MCF 10A (cell line): ENCODE results near the gene TAAR9. TPM values are rescaled to one million over a fixed set of nuclear protein-coding genes. Genes with fewer than 3 reads are reported as not detected.
"Not testable (repeated sequence)": the region's sequence is repeated elsewhere in the genome, so short reads cannot be mapped to it uniquely, and the experiment has no call there.

ENCODE experiments used
- BruUV-seq: library from RNA; stranded (reverse); fragments of 400-500 nt; replicated peaks from 2 replicates; lab custom pipeline; 2021; lab: Mats Ljungman, UMichigan
- CTCF ChIA-PET: fragments of 300-600 bp; sonication (Branson Sonifier 250); formaldehyde crosslinking; extraction: SDS; loops from one replicate; lab custom pipeline; 2021; ENCODE audit warnings: antibody characterized with exemption, inconsistent platforms; lab: Yijun Ruan, JAX
- POLR2A ChIA-PET: fragments of 300-600, 350-650 bp; sonication (Branson Sonifier 250); formaldehyde crosslinking; extraction: SDS; loops from one replicate; lab custom pipeline; 2020; ENCODE audit warnings: antibody characterized with exemption, inconsistent platforms; lab: Yijun Ruan, JAX
- DNase-seq: peaks from one replicate; pipeline ENCODE4 v3.0.0-alpha.2; 2018; ENCODE audit not compliant: unreplicated experiment
- H3K27ac Mint-ChIP-seq: one replicate; pipeline ENCODE4 v1.8.0; 2022; ENCODE audit warnings: mild to moderate bottlenecking, low read depth, mixed read lengths; ENCODE audit not compliant: unreplicated experiment
- H3K27me3 Mint-ChIP-seq: one replicate; pipeline ENCODE4 v1.8.0; 2022; ENCODE audit warnings: mixed read lengths; ENCODE audit not compliant: insufficient read depth, unreplicated experiment
- H3K36me3 Mint-ChIP-seq: one replicate; pipeline ENCODE4 v1.8.0; 2022; ENCODE audit warnings: mild to moderate bottlenecking, moderate library complexity, mixed read lengths; ENCODE audit not compliant: insufficient read depth, unreplicated experiment
- H3K4me1 Mint-ChIP-seq: one replicate; pipeline ENCODE4 v1.8.0; 2022; ENCODE audit warnings: mixed read lengths; ENCODE audit not compliant: insufficient read depth, unreplicated experiment
- H3K4me3 Mint-ChIP-seq: one replicate; pipeline ENCODE4 v1.8.0; 2022; ENCODE audit warnings: mild to moderate bottlenecking, moderate library complexity, mixed read lengths; ENCODE audit not compliant: unreplicated experiment
- H3K9me3 Mint-ChIP-seq: one replicate; pipeline ENCODE4 v1.8.0; 2022; ENCODE audit warnings: mixed read lengths; ENCODE audit not compliant: unreplicated experiment
- intact Hi-C: fragments of 100-400 bp; cut with micrococcal nuclease; formaldehyde crosslinking; loops from 2 replicates; pipeline ENCODE4 v1.14.1; 2022
- total RNA-seq: library from RNA; stranded (reverse); gene quantifications from 2 replicates; pipeline ENCODE4 v1.2.3, GENCODE V29; 2022
- TF ChIP-seq, protein P1 (sequence below): fragments of 200-600 bp; IDR thresholded peaks from one replicate; pipeline ENCODE4 v1.8.0; 2022; ENCODE audit warnings: antibody characterized with exemption, mild to moderate bottlenecking; ENCODE audit not compliant: unreplicated experiment

TAAR9 gene
- total RNA-seq, 1 experiment from 2014 or later, result not detected

DNA sequence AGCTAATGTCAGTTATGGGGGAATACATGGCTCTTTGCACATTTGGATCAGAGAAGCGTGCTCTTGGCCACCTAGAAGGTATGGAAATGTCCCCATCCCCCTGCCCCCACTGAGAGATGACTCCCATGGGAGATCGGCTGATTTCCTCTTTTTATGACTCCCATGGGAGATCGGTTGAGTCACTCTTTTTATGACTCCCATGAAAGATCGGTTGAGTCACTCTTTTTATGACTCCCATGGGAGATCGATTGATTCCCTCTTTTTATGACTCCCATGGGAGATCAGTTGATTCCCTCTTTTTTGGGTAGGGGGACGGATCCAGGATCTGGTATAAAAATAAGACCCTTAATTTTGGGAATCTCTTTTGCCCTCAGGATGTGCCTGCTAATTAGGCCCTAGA is 10.3 kb upstream of the TAAR9 start:
- POLR2A ChIA-PET, result interaction anchor here (0.7 kb wide), 1 partner anchor 226 kb away, joined by 5 read pairs; no protein-coding TSS in a partner anchor

DNA sequence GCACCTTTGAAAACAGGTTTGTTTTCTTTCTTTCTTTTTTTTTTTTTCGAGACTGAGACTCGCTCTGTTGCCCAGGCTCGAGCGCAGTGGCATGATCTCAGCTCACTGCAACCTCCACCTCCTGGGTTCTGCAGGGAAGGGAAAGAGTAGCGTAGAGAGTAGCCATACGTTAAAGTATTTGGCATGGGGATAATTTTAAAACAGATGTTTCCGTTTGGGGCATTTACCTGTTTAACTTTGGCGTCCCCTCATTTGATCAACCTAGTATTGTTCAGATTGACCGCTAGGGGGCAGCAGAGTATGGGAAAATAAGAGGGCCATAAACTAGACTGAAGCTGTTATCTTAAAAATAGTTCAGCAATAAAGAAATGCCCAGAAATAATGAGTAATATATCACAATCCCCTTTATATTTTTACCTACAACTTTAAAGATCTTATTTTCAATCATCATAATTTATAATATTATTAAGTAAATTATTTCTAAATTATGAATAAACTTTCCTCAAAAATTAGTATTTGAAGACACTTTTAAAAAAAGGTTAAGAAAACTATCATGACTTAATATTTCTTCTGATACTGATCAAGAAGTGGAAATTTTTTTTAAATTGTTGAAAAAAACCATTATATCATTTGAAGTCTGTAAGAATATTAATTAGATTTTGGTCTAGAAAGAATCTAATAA is 7.6 kb upstream of the TAAR9 start:
- POLR2A ChIA-PET, result interaction anchor here (0.7 to 1.6 kb wide), 3 partner anchors 185 to 268 kb away, joined by 3 to 5 read pairs (median 3); partner anchors contain the start of gene SLC18B1
- H3K4me3 Mint-ChIP-seq, result no peak overlapping the region

More for the DNA sequence above, 10.3 kb upstream of the TAAR9 start:
- H3K4me3 Mint-ChIP-seq, result no peak overlapping the region
- no peaks in the 10 kb centered on the region for H3K36me3 Mint-ChIP-seq
- intact Hi-C loops, result loop anchor here (5.0 kb wide), 1 partner anchor 285 kb away; the partner anchor contains the start of gene RPS12
- CTCF ChIA-PET, result interaction anchor here (0.5 to 1.9 kb wide), 7 partner anchors 10 to 1024 kb away, joined by 3 to 6 read pairs (median 4); partner anchors contain the start of gene RPS12
- H3K4me1 Mint-ChIP-seq, result no peaks in the 10 kb centered on the region
- H3K9me3 Mint-ChIP-seq, result no peaks in the 10 kb centered on the region
- TF ChIP-seq, protein P1, sequence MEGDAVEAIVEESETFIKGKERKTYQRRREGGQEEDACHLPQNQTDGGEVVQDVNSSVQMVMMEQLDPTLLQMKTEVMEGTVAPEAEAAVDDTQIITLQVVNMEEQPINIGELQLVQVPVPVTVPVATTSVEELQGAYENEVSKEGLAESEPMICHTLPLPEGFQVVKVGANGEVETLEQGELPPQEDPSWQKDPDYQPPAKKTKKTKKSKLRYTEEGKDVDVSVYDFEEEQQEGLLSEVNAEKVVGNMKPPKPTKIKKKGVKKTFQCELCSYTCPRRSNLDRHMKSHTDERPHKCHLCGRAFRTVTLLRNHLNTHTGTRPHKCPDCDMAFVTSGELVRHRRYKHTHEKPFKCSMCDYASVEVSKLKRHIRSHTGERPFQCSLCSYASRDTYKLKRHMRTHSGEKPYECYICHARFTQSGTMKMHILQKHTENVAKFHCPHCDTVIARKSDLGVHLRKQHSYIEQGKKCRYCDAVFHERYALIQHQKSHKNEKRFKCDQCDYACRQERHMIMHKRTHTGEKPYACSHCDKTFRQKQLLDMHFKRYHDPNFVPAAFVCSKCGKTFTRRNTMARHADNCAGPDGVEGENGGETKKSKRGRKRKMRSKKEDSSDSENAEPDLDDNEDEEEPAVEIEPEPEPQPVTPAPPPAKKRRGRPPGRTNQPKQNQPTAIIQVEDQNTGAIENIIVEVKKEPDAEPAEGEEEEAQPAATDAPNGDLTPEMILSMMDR, result no peak
- peaks cover 19% of the 10 kb centered on the region for H3K27me3 Mint-ChIP-seq
- no peak overlapping the region for H3K27ac Mint-ChIP-seq
- no TSS peak for BruUV-seq
- DNase-seq, result peak; percentile 80

DNA sequence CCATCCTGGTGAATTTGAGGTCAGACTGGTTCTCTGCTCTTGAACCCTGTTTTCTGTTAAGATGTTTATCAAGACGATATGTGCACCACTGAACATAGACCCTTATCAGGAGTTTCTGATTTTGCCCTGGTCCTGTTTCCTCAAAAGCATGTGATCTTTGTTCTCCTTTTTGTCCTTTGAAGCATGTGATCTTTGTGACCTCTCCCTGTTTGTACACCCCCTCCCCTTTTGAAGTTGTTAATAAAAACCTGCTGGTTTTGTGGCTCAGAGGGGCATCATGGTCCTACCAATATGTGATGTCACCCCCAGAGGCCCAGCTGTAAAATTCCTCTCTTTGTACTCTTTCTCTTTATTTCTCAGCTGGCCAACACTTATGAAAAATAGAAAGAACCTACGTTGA is 3.5 kb upstream of the TAAR9 start:
- DNase-seq, H3K9me3 Mint-ChIP-seq, H3K27ac Mint-ChIP-seq, BruUV-seq, H3K4me1 Mint-ChIP-seq, H3K36me3 Mint-ChIP-seq, POLR2A ChIA-PET, H3K4me3 Mint-ChIP-seq: not testable (repeated sequence)
- CTCF ChIA-PET, result interaction anchor here (0.6 to 0.7 kb wide), 3 partner anchors 246 to 919 kb away, joined by 3 to 4 read pairs (median 4); no protein-coding TSS in a partner anchor
- H3K27me3 Mint-ChIP-seq, result peaks cover 33% of the 10 kb centered on the region
- intact Hi-C loops, result loop anchor here (5.0 kb wide), 1 partner anchor 248 kb away; no protein-coding TSS in a partner anchor

More for the DNA sequence above, 7.6 kb upstream of the TAAR9 start:
- BruUV-seq, result no TSS peak
- Mint-ChIP-seq H3K9me3 (no peaks in the 10 kb centered on the region), H3K27ac (no peak overlapping the region), H3K27me3 (no peaks in the 10 kb centered on the region), H3K36me3 (peaks cover 4% of the 10 kb centered on the region), H3K4me1 (no peaks in the 10 kb centered on the region)
- peak; percentile 78 for DNase-seq
- CTCF ChIA-PET, result interaction anchor here (0.6 to 2.2 kb wide), 18 partner anchors 11 to 1022 kb away, joined by 3 to 12 read pairs (median 4); partner anchors contain the start of genes SLC18B1 and STX7
- TF ChIP-seq, protein P1, result peak; percentile 62
- intact Hi-C loops, result loop anchor here (1.0 to 5.0 kb wide), 5 partner anchors 139 to 269 kb away; no protein-coding TSS in a partner anchor

DNA sequence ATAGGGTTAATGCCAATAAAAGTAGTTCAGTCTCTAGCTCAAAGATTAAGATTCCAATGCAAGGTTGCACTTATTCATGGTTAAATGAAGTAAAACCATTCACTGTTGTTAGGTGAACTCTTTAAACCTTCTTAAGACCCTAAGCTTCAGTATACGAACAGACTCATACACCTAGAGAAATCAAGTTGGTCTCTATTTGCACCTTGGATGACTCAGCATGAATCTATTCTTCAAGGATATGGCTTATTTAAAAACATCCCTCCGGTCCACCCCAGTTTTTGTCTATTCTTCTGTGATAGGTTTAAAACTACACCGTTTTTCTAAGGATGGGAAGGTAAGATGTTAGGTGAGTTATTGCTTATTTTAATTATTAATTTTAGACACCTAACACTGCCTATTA is 932 bp upstream of the TAAR9 start:
- no peak for DNase-seq
- CTCF ChIA-PET, result no interaction called here
- POLR2A ChIA-PET, result interaction anchor here (1.0 kb wide), 1 partner anchor 277 kb away, joined by 3 read pairs; the partner anchor contains the start of gene RPS12
- no peak overlapping the region for H3K4me3 Mint-ChIP-seq
- H3K27ac Mint-ChIP-seq, result no peak overlapping the region
- H3K36me3 Mint-ChIP-seq, result peaks cover 6% of the 10 kb centered on the region
- intact Hi-C loops, result no loop called here
- H3K9me3 Mint-ChIP-seq, result no peaks in the 10 kb centered on the region
- H3K27me3 Mint-ChIP-seq, result peaks cover 54% of the 10 kb centered on the region
- no peaks in the 10 kb centered on the region for H3K4me1 Mint-ChIP-seq
- TF ChIP-seq, protein P1, result no peak
- no TSS peak for BruUV-seq
